Endothelial cell (in vitro differentiated cells): ENCODE data around the gene ENG. TPM values are rescaled to one million over a fixed set of nuclear protein-coding genes. Genes with fewer than 3 reads are reported as not detected.

Source experiments
- DNase-seq: peaks from one replicate; pipeline ENCODE4 v3.0.0; 2021; ENCODE audit warnings: low spot score
- H3K27ac Mint-ChIP-seq: one replicate; pipeline ENCODE4 v1.8.0; 2021; ENCODE audit warnings: mixed read lengths, inconsistent platforms; ENCODE audit not compliant: unreplicated experiment
- H3K27me3 Mint-ChIP-seq: one replicate; pipeline ENCODE4 v1.8.0; 2021; ENCODE audit warnings: mild to moderate bottlenecking, moderate library complexity, mixed read lengths, inconsistent platforms; ENCODE audit not compliant: unreplicated experiment
- H3K36me3 Mint-ChIP-seq: one replicate; pipeline ENCODE4 v1.8.0; 2021; ENCODE audit warnings: mild to moderate bottlenecking, low read depth, mixed read lengths, inconsistent platforms; ENCODE audit not compliant: unreplicated experiment
- H3K4me1 Mint-ChIP-seq: one replicate; pipeline ENCODE4 v1.8.0; 2021; ENCODE audit warnings: mild to moderate bottlenecking, mixed read lengths, inconsistent platforms; ENCODE audit not compliant: unreplicated experiment
- H3K4me3 Mint-ChIP-seq: one replicate; pipeline ENCODE4 v1.8.0; 2021; ENCODE audit warnings: mild to moderate bottlenecking, mixed read lengths, inconsistent platforms; ENCODE audit not compliant: unreplicated experiment
- H3K9me3 Mint-ChIP-seq: one replicate; pipeline ENCODE4 v1.8.0; 2021; ENCODE audit warnings: mixed read lengths, inconsistent platforms; ENCODE audit not compliant: unreplicated experiment
- total RNA-seq: library from RNA; stranded (reverse); fragmentation: NEBNext Ultra II Directional; extraction: Animal tissue kit (Norgen Biotek cat#: 25700); gene quantifications from one replicate; pipeline ENCODE4 v1.2.1, GENCODE V29; 2021; ENCODE audit not compliant: unreplicated experiment
- TF ChIP-seq, protein P1 (sequence below): fragments of 200-600 bp; sonication (generic); IDR thresholded peaks from one replicate; pipeline ENCODE4 v1.5.0; 2021; ENCODE audit warnings: antibody characterized with exemption; ENCODE audit not compliant: unreplicated experiment

Gene ENG
- total RNA-seq, 1 donor from 2014 or later, result 113 TPM

DNA sequence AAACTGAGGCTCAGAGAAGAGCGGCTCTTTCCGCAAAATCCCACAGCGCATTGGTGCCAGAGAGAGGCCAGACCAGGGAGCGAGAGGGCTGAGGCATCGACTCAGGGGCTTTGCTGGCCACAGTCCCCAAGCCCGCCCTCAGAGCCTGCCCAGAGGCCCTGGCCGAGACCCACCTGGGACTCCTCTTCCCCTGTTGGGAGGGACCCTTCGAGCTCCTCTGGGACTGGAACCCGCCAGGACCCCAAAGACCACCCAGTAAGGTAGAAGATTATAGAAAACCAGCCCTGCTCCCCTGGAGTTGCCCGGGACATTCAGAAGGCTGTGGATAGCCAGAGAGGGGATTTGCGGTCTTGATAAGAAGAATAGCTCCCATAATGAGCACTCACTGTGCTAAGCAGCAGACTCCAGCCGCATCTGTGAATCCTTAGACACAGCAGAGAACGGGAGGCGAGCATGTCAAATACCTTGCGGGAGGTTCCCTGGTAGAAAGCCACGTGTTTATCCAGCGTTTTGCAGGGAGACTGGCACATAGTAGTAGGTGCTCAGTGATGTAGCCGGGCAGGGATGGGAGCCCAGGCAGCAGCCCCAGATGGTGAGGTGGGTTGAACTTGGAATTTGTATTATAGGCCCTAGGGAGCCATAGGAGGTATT is 23.7 kb upstream of the ENG start:
- Mint-ChIP-seq H3K27me3 (peaks cover 11% of the 10 kb centered on the region), H3K9me3 (no peaks in the 10 kb centered on the region), H3K36me3 (peaks cover 3% of the 10 kb centered on the region), H3K27ac (peak overlapping the region; percentile 66), H3K4me1 (peaks cover 28% of the 10 kb centered on the region), H3K4me3 (peak overlapping the region; percentile 56)
- DNase-seq, result no peak
- TF ChIP-seq, protein P1, sequence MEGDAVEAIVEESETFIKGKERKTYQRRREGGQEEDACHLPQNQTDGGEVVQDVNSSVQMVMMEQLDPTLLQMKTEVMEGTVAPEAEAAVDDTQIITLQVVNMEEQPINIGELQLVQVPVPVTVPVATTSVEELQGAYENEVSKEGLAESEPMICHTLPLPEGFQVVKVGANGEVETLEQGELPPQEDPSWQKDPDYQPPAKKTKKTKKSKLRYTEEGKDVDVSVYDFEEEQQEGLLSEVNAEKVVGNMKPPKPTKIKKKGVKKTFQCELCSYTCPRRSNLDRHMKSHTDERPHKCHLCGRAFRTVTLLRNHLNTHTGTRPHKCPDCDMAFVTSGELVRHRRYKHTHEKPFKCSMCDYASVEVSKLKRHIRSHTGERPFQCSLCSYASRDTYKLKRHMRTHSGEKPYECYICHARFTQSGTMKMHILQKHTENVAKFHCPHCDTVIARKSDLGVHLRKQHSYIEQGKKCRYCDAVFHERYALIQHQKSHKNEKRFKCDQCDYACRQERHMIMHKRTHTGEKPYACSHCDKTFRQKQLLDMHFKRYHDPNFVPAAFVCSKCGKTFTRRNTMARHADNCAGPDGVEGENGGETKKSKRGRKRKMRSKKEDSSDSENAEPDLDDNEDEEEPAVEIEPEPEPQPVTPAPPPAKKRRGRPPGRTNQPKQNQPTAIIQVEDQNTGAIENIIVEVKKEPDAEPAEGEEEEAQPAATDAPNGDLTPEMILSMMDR, result no peak

DNA sequence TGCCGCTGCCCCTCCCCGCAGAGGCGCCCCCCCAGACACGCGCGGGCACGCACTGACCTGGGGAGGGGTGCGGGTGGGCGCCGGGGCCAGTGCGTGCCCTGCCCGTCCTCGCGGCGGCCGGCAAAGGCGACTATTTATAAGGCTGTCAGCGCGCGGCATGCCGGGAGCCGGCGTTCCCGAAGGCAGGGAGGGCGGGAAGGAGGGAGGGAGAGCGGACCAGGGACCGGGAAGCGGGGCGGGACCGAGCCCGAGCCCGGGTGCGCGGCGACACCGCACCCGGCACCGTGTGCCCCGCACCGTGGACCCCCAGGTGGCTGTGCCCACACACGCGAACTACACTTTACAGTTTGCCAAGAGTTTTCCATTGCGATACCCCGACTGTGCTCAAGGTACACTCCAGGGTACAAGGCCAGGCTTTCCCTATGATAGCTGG is 23.1 kb upstream of the ENG start, which contains the start of gene AK1:
TSS of gene AK1 (minus strand) at position 110 of the 433 bp plus-strand sequence. CDS start 3,058 bp downstream, outside the sequence.
- peak within 1 kb of the TSS; percentile 87 for H3K4me3 Mint-ChIP-seq
- no peaks in the 10 kb centered on the region for H3K9me3 Mint-ChIP-seq
- peaks cover 22% of the 10 kb centered on the region for H3K4me1 Mint-ChIP-seq
- H3K36me3 Mint-ChIP-seq, result peaks cover 3% of the 10 kb centered on the region
- TF ChIP-seq, protein P1, result no peak
- peak within 1 kb of the TSS; percentile 66 for H3K27ac Mint-ChIP-seq
- peak; percentile 62 for DNase-seq
- peaks cover 11% of the 10 kb centered on the region for H3K27me3 Mint-ChIP-seq

DNA sequence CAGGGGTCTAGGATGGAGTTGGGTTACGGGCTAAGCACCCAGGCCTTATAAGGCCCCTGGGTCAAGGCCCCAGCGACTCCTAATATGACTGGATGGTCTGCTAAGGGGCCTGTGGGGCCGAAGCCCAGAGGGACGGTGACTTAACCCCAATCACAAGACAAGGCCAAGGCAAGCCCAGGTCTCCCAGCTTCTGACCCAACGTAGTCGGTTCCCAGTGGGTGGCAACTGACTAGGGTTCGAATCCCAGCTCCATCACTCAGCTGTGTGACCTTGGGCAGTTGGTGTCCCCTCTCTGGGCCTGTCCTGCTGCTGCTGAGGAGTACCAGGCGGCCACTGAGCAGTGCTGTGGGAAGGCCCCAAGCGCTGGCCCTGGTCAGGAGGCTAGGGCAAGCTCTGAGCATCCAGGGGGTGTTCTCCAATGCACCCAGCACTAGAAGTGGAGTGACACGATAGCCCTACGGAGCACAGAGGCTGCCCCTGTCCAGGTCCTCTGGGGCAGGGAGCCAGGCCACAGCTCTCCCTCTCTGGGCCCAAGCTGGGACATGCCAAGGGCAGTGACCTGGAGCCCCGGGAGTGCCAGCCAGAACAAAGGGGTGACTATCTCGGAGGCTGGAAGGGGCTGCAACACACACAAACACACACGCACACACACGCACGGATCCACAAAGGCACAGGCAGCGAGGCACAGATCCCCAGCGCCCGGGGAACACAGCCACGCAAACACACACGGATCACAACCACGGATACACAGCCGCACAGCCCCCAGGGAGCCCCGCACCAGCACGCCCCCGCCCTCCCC is 22.5 kb upstream of the ENG start:
- DNase-seq, result no peak

DNA sequence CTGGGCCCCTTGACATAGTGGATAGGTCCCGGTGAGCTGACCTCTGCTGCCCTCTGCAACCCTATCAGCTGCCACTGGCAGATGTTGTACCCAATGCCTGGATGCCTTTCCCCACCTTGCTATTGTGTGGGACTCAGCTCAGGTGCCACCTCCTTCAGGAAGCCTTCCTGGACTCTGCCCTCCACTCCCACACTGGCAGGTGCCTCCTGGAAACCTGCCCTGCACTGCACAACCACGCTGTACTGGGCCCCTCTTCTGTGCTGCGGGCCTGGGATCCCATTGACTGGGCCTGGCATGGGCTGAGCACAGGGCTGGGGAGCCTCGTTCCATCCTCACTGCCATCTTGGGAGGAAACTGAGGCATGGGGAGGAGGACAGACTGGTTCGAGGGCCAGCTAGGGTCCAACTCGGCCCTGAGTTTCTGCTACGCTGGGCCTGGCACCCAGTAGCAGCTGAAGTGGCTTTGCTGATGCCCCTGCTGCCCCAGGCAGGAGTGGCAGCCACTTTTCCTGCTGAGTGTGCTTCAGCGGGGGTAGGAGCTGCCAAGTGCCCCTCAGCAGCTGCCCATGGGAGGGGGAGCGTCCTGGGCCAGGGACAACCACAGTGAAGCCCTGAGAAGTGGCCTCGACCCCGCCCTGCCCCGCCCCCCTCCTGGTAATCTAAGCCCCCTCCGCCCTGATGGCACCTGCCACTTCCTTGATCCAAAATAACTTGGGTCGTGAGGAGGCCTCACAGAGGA is 21.7 kb upstream of the ENG start:
- Mint-ChIP-seq H3K27me3 (peaks cover 9% of the 10 kb centered on the region), H3K27ac (no peak overlapping the region), H3K4me1 (peaks cover 18% of the 10 kb centered on the region), H3K9me3 (no peaks in the 10 kb centered on the region), H3K4me3 (no peak overlapping the region), H3K36me3 (peaks cover 15% of the 10 kb centered on the region)
- TF ChIP-seq, protein P1, result no peak
- no peak for DNase-seq

More for the DNA sequence above, 22.5 kb upstream of the ENG start:
- Mint-ChIP-seq H3K4me3 (peak overlapping the region; percentile 87), H3K9me3 (no peaks in the 10 kb centered on the region), H3K4me1 (peaks cover 21% of the 10 kb centered on the region), H3K36me3 (peaks cover 8% of the 10 kb centered on the region), H3K27me3 (peaks cover 9% of the 10 kb centered on the region), H3K27ac (no peak overlapping the region)
- TF ChIP-seq, protein P1, result no peak
